Measurements from ENCODE around the gene LIMK1.

DNA sequence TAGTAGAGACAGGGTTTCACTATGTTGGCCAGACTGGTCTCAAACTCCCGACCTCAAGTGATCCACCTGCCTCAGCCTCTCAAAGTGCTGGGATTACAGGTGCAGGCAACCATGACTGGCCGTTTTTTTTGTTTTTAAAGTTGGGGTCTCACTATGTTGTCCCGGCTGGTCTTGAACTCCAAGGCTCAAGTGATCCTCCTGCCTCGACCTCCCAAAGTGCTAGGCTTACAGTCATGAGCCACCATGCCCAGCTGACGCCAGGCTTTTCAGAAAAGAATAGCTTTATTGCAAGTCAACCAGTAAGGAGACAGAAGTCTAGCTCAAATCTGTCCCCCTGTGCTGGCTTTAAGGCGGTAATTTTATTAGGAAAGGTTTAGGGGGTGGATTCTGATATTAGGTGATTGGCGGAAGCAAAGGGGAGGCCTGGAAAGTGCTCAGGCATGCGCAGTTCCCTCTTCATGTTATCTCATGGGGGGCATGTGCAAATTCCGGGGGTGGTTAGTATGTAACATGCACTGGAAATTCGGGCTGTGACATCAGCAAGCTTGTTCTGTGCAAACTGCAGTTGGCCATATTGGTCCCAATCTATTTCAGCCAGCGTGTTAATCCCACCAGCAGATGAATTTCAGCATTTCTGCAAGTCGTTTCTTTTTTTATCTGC, 42.7 kb downstream of the LIMK1 start:
- TF ChIP-seq, protein P1, sequence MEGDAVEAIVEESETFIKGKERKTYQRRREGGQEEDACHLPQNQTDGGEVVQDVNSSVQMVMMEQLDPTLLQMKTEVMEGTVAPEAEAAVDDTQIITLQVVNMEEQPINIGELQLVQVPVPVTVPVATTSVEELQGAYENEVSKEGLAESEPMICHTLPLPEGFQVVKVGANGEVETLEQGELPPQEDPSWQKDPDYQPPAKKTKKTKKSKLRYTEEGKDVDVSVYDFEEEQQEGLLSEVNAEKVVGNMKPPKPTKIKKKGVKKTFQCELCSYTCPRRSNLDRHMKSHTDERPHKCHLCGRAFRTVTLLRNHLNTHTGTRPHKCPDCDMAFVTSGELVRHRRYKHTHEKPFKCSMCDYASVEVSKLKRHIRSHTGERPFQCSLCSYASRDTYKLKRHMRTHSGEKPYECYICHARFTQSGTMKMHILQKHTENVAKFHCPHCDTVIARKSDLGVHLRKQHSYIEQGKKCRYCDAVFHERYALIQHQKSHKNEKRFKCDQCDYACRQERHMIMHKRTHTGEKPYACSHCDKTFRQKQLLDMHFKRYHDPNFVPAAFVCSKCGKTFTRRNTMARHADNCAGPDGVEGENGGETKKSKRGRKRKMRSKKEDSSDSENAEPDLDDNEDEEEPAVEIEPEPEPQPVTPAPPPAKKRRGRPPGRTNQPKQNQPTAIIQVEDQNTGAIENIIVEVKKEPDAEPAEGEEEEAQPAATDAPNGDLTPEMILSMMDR (IDR thresholded peaks at IDR 0.05), result no peak
- no peak for TF ChIP-seq POLR2A (IDR thresholded peaks at IDR 0.05)
